Activated naive CD8-positive, alpha-beta T cell treated with anti-CD3 and anti-CD28 coated beads, Interleukin-2, amount 50 U/mL, for 24 hours (primary cell): ENCODE measurements around the gene ZZZ3.
"Not testable (repeated sequence)": the region's sequence is repeated elsewhere in the genome, so short reads cannot be mapped to it uniquely, and the experiment has no call there.

ENCODE experiments used
- ATAC-seq: fragments of 150-1000 bp; cut with Tn5 transposase; one replicate; pipeline ENCODE4 v1.10.0; 2021
- DNase-seq: peaks from one replicate; pipeline ENCODE4 v3.0.0; 2021
- H3K27ac Mint-ChIP-seq: one replicate; pipeline ENCODE4 v1.8.0; 2021; ENCODE audit warnings: mild to moderate bottlenecking, mixed read lengths
- H3K27me3 Mint-ChIP-seq: one replicate; pipeline ENCODE4 v1.8.0; 2021; ENCODE audit warnings: mixed read lengths
- H3K36me3 Mint-ChIP-seq: one replicate; pipeline ENCODE4 v1.8.0; 2021; ENCODE audit warnings: low read depth, mixed read lengths
- H3K4me1 Mint-ChIP-seq: one replicate; pipeline ENCODE4 v1.8.0; 2021; ENCODE audit warnings: mixed read lengths
- H3K4me3 Mint-ChIP-seq: one replicate; pipeline ENCODE4 v1.8.0; 2021; ENCODE audit warnings: mild to moderate bottlenecking, moderate library complexity, mixed read lengths
- H3K9me3 Mint-ChIP-seq: one replicate; pipeline ENCODE4 v1.8.0; 2021; ENCODE audit warnings: mixed read lengths

Gene ZZZ3

DNA sequence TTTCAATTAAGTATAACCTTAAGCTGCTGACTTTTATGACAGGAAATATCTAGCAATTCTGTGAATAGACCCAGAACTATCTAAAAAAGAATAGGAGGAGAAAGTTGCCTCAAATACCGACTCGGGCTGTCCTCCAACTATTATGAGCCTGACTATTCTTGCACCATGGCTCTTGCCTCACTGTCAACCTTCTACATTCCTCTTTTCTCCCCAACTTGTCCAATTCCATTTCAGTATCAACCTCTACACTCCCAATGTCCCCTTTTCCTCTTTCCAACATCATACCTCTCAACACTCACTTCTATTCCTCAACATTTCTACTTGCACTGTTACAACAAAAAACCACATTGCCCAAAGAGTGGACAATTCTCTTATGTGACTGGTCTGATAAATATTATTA is 2.3 kb downstream of the ZZZ3 start:
- H3K9me3 Mint-ChIP-seq, result no peaks in the 10 kb centered on the region
- H3K4me1 Mint-ChIP-seq, result peaks cover 65% of the 10 kb centered on the region
- no peaks in the 10 kb centered on the region for H3K27me3 Mint-ChIP-seq
- no peak for DNase-seq
- ATAC-seq, result no peak
- peaks cover 15% of the 10 kb centered on the region for H3K36me3 Mint-ChIP-seq
- peak overlapping the region; percentile 4 for H3K27ac Mint-ChIP-seq
- peak overlapping the region; percentile 10 for H3K4me3 Mint-ChIP-seq

GRCh38 chr1:77678660-77679610 is 3.5 kb downstream of the ZZZ3 start:
- peaks cover 15% of the 10 kb centered on the region for H3K36me3 Mint-ChIP-seq
- H3K27ac Mint-ChIP-seq, result no peak overlapping the region

GRCh38 chr1:77674807-77675206 is 7.7 kb downstream of the ZZZ3 start:
- not testable (repeated sequence) for ATAC-seq, H3K36me3 Mint-ChIP-seq, H3K27me3 Mint-ChIP-seq, H3K9me3 Mint-ChIP-seq, H3K4me3 Mint-ChIP-seq, DNase-seq, H3K27ac Mint-ChIP-seq
- H3K4me1 Mint-ChIP-seq, result peaks cover 72% of the 10 kb centered on the region

More at GRCh38 chr1:77678660-77679610, 3.5 kb downstream of the ZZZ3 start:
- no peaks in the 10 kb centered on the region for H3K27me3 Mint-ChIP-seq
- no peak for ATAC-seq
- H3K4me1 Mint-ChIP-seq, result peaks cover 66% of the 10 kb centered on the region
- H3K4me3 Mint-ChIP-seq, result no peak overlapping the region
- no peaks in the 10 kb centered on the region for H3K9me3 Mint-ChIP-seq
- no peak for DNase-seq

- Mint-ChIP-seq H3K9me3 (no peaks in the 10 kb centered on the region), H3K4me3 (no peak overlapping the region), H3K27me3 (no peaks in the 10 kb centered on the region), H3K36me3 (peaks cover 5% of the 10 kb centered on the region), H3K4me1 (peaks cover 72% of the 10 kb centered on the region), H3K27ac (no peak overlapping the region)
- DNase-seq (no peak), ATAC-seq (no peak)
Measured at GRCh38 chr1:77673716-77674355, 8.6 kb downstream of the ZZZ3 start.

DNA sequence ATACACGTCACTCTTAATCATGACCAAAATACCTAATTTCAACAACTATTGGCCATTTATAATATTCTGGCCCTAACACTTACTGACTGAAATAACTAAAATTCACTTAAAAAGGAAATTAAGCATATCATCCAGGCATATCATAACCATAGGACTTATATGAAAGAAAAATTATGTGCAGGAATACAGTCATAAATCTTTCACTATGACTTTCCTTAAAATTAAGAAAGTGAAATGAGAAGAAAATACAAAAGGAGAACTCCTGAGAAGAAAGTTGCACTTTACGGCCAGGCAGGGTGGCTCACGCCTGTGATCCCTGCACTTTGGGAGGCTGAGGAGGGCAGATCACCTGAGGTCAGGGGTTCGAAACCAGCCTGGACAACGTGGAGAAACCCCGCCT is 9.4 kb downstream of the ZZZ3 start:
- no peaks in the 10 kb centered on the region for H3K9me3 Mint-ChIP-seq
- no peaks in the 10 kb centered on the region for H3K27me3 Mint-ChIP-seq
- peaks cover 5% of the 10 kb centered on the region for H3K36me3 Mint-ChIP-seq
- ATAC-seq (no peak), DNase-seq (no peak)
- peaks cover 70% of the 10 kb centered on the region for H3K4me1 Mint-ChIP-seq
- H3K27ac Mint-ChIP-seq, result peak overlapping the region; percentile 43
- H3K4me3 Mint-ChIP-seq, result no peak overlapping the region

- Mint-ChIP-seq H3K9me3 (no peaks in the 10 kb centered on the region), H3K36me3 (peaks cover 6% of the 10 kb centered on the region), H3K4me3 (no peak overlapping the region), H3K27me3 (no peaks in the 10 kb centered on the region), H3K27ac (no peak overlapping the region), H3K4me1 (peaks cover 71% of the 10 kb centered on the region)
- ATAC-seq, result no peak
- DNase-seq, result no peak
Measured at GRCh38 chr1:77672374-77672773, 10.1 kb downstream of the ZZZ3 start.

GRCh38 chr1:77671836-77672235 is 10.6 kb downstream of the ZZZ3 start:
- peaks cover 70% of the 10 kb centered on the region for H3K4me1 Mint-ChIP-seq
- peaks cover 7% of the 10 kb centered on the region for H3K36me3 Mint-ChIP-seq
- H3K9me3 Mint-ChIP-seq, result no peaks in the 10 kb centered on the region
- H3K27me3 Mint-ChIP-seq, result no peaks in the 10 kb centered on the region
- DNase-seq, result no peak
- ATAC-seq, result no peak
- H3K27ac Mint-ChIP-seq, result peak overlapping the region; percentile 13
- H3K4me3 Mint-ChIP-seq, result peak overlapping the region; percentile 13

GRCh38 chr1:77670330-77670729 is 12.1 kb downstream of the ZZZ3 start:
- no peaks in the 10 kb centered on the region for H3K27me3 Mint-ChIP-seq
- peaks cover 68% of the 10 kb centered on the region for H3K4me1 Mint-ChIP-seq
- H3K9me3 Mint-ChIP-seq, result no peaks in the 10 kb centered on the region
- H3K4me3 Mint-ChIP-seq, result no peak overlapping the region
- no peak overlapping the region for H3K27ac Mint-ChIP-seq
- H3K36me3 Mint-ChIP-seq, result peaks cover 5% of the 10 kb centered on the region
- ATAC-seq, result no peak
- no peak for DNase-seq

- no peaks in the 10 kb centered on the region for H3K9me3 Mint-ChIP-seq
- H3K4me3 Mint-ChIP-seq, result no peak overlapping the region
- ATAC-seq (peak; percentile 52), DNase-seq (no peak)
- peak overlapping the region; percentile 56 for H3K27ac Mint-ChIP-seq
- peaks cover 71% of the 10 kb centered on the region for H3K4me1 Mint-ChIP-seq
- peaks cover 5% of the 10 kb centered on the region for H3K36me3 Mint-ChIP-seq
- H3K27me3 Mint-ChIP-seq, result no peaks in the 10 kb centered on the region
Measured at GRCh38 chr1:77668924-77669449, 13.5 kb downstream of the ZZZ3 start.

GRCh38 chr1:77664939-77665516 is 17.4 kb downstream of the ZZZ3 start:
- H3K4me1 Mint-ChIP-seq, result peaks cover 55% of the 10 kb centered on the region
- H3K4me3 Mint-ChIP-seq, result no peak overlapping the region
- DNase-seq (no peak), ATAC-seq (no peak)
- H3K36me3 Mint-ChIP-seq, result peaks cover 6% of the 10 kb centered on the region
- no peaks in the 10 kb centered on the region for H3K9me3 Mint-ChIP-seq
- no peak overlapping the region for H3K27ac Mint-ChIP-seq
- no peaks in the 10 kb centered on the region for H3K27me3 Mint-ChIP-seq

DNA sequence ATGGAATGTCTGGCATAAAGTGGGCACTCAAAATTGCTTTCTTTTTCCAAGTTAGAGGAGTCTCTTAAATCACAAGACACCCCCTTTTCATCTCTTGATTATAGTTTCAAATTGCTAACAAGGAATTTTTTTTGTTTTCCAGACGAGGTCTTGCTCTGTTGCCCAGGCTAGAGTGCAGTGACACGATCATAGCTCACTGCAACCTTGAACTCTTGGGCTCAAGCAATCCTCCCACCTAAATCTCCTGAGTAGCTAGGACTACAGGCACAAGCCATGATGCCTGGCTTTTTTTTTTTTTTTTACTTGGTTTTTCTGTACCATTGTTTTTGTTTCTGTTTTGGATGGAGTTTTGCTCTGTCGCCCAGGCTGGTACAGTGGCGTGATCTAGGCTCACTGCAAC is 20.8 kb downstream of the ZZZ3 start:
- ATAC-seq, result no peak
- H3K4me1 Mint-ChIP-seq, result peaks cover 34% of the 10 kb centered on the region
- no peak overlapping the region for H3K27ac Mint-ChIP-seq

DNA sequence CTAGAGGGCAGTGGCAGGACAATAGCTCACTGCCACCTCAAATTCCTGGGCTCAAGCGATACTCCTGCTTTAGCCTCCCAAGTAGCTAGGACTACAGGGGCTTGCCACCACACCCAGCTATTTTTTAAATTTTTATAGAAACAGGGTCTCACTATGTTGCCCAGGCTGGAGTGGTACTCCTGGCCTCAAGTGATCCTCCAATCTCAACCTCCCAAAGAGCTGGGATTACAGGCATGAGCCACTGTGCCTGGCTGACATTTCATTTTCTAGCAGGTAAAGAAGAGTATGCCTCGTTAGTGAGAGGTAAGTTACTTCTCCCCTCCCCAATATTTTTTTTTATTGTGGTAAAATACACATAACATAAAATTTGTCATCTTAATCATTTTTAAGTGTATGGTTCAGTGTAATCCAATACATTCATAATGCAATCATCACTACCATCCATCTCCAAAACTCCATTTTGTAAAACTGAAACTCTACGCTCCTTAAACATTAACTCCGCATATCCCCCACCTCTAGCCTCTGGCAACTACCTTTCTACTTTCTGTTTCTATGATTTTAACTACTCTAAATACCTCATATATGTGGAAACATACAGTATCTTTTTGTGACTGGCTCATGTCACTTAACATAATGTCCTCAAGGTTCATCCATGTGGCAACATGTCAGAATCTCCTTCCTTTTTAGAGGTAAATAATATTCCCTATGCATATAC is 22.4 kb downstream of the ZZZ3 start:
- peak; percentile 15 for ATAC-seq
- no peaks in the 10 kb centered on the region for H3K27me3 Mint-ChIP-seq
- H3K4me1 Mint-ChIP-seq, result peaks cover 39% of the 10 kb centered on the region
- H3K9me3 Mint-ChIP-seq, result no peaks in the 10 kb centered on the region
- H3K36me3 Mint-ChIP-seq, result peaks cover 9% of the 10 kb centered on the region
- H3K4me3 Mint-ChIP-seq, result no peak overlapping the region
- no peak overlapping the region for H3K27ac Mint-ChIP-seq
- DNase-seq, result no peak

More for the DNA sequence above, 20.8 kb downstream of the ZZZ3 start:
- H3K9me3 Mint-ChIP-seq, result no peaks in the 10 kb centered on the region
- peaks cover 10% of the 10 kb centered on the region for H3K36me3 Mint-ChIP-seq
- no peaks in the 10 kb centered on the region for H3K27me3 Mint-ChIP-seq
- no peak overlapping the region for H3K4me3 Mint-ChIP-seq
- DNase-seq, result no peak

GRCh38 chr1:77658271-77658670 is 24.2 kb downstream of the ZZZ3 start:
- H3K4me3 Mint-ChIP-seq, result no peak overlapping the region
- no peak overlapping the region for H3K27ac Mint-ChIP-seq
- ATAC-seq, result no peak
- no peaks in the 10 kb centered on the region for H3K9me3 Mint-ChIP-seq
- no peak for DNase-seq
- H3K36me3 Mint-ChIP-seq, result peaks cover 16% of the 10 kb centered on the region
- peaks cover 28% of the 10 kb centered on the region for H3K4me1 Mint-ChIP-seq
- no peaks in the 10 kb centered on the region for H3K27me3 Mint-ChIP-seq

- H3K27me3 Mint-ChIP-seq, result no peaks in the 10 kb centered on the region
- peaks cover 39% of the 10 kb centered on the region for H3K36me3 Mint-ChIP-seq
- H3K4me3 Mint-ChIP-seq, result no peak overlapping the region
- peak; percentile 33 for ATAC-seq
- H3K27ac Mint-ChIP-seq, result peak overlapping the region; percentile 25
- H3K9me3 Mint-ChIP-seq, result peaks cover 9% of the 10 kb centered on the region
- DNase-seq, result no peak
- H3K4me1 Mint-ChIP-seq, result peaks cover 31% of the 10 kb centered on the region
Measured at GRCh38 chr1:77655431-77655974, 27.0 kb downstream of the ZZZ3 start.
